Body of pancreas (tissue), 4 donors: Measurements from ENCODE around the gene ZC2HC1C. TPM values are rescaled to one million over a fixed set of nuclear protein-coding genes. Genes with fewer than 3 reads are reported as not detected.
A peak's percentile ranks its signal among the peaks of the same experiment; 100 is the strongest.

ENCODE experiments used
- ATAC-seq: fragments of 150-250 bp; one replicate; pipeline ENCODE4 v1.9.1; 2016
- DNase-seq, 4 donors: peaks; one replicate each; pipeline ENCODE4 v3.0.0-alpha.2; 2019
- H3K27ac ChIP-seq, 4 donors: fragments of 200-600 bp; sonication (generic); 1 replicate in 3 of 4; 2 replicates in 1 of 4; pipeline versions ENCODE4 v1.5.1 to v1.6.1; 2016 to 2019; ENCODE audit warnings: mild to moderate bottlenecking in 1 of 4, mixed read lengths in 1 of 4, moderate library complexity in 1 of 4
- H3K27me3 ChIP-seq, 2 donors: fragments of 200-600 bp; sonication (generic); one replicate each; pipeline ENCODE4 v1.6.0; 2016; ENCODE audit warnings: mild to moderate bottlenecking in 1 of 2
- H3K36me3 ChIP-seq, 2 donors: fragments of 200-600 bp; sonication (generic); replicated peaks in 1 of 2; 2 replicates each; pipeline ENCODE4 v1.5.1; 2016; ENCODE audit warnings: low read depth in 2 of 2; ENCODE audit not compliant: insufficient read depth in 1 of 2
- H3K4me1 ChIP-seq: fragments of 200-600 bp; sonication (generic); one replicate; pipeline ENCODE4 v1.6.0; 2016
- H3K4me3 ChIP-seq, 2 donors: fragments of 200-600 bp; sonication (generic); 1 replicate in 1 of 2; 2 replicates in 1 of 2; pipeline ENCODE4 v1.5.1; 2016 to 2019
- H3K9me3 ChIP-seq, 3 donors: fragments of 200-600 bp; sonication (generic); 1 replicate in 2 of 3; 2 replicates in 1 of 3; pipeline ENCODE4 v1.5.1; 2016
- CTCF ChIP-seq, 7 experiments: fragments of 450-650 bp in 4 of 7; fragments of 200-600 bp in 3 of 7; sonication (generic) in 3 of 7; IDR thresholded peaks; one replicate each; pipeline ENCODE4 v1.5.1; 2016 to 2019; ENCODE audit warnings: antibody characterized with exemption in 7 of 7
- POLR2A ChIP-seq, 3 donors: fragments of 450-650 bp; IDR thresholded peaks; one replicate each; pipeline ENCODE4 v1.6.1; 2016; ENCODE audit warnings: antibody characterized with exemption in 3 of 3, mild to moderate bottlenecking in 2 of 3
- WGBS, 2 donors: methylation state at CpG; one replicate each; pipeline ENCODE4 v1.1.5; 2017; 5-methylcytosine and 5-hydroxymethylcytosine counted together
- intact Hi-C: fragments of 100-400 bp; cut with DNase I; formaldehyde crosslinking; loops from one replicate; pipeline ENCODE4 v1.15.1; 2023
- total RNA-seq, 2 donors: library from RNA; depleted of rRNA; stranded (reverse); fragments of >200 nt; gene quantifications; one replicate each; pipeline ENCODE4 v1.1.0, GENCODE V29; 2016

Gene ZC2HC1C
- total RNA-seq, 2 donors from 2014 or later, result 7.3 to 7.8 TPM

GRCh38 chr14:75030147-75030546 is 39.3 kb upstream of the ZC2HC1C start:
- ATAC-seq, result no peak
- H3K36me3 ChIP-seq, result peaks cover 0 to 8% of the 10 kb centered on the region in 2 donors
- TF ChIP-seq POLR2A (IDR thresholded peaks at IDR 0.05), result no peak
- no peak for TF ChIP-seq CTCF (IDR thresholded peaks at IDR 0.05)
- DNase-seq, result no peak
- H3K4me1 ChIP-seq, result no peaks in the 10 kb centered on the region
- no peak overlapping the region for H3K4me3 ChIP-seq
- H3K27me3 ChIP-seq, result no peaks in the 10 kb centered on the region
- H3K9me3 ChIP-seq, result no peaks in the 10 kb centered on the region
- intact Hi-C loops, result no loop called here
- WGBS, 2 donors, result 0% methylated on average over 1 of the region's 1 CpG
- H3K27ac ChIP-seq, result no peak overlapping the region

- Histone ChIP-seq H3K27me3 (no peaks in the 10 kb centered on the region), H3K27ac (no peak overlapping the region), H3K9me3 (no peaks in the 10 kb centered on the region), H3K36me3 (peaks cover 0 to 10% of the 10 kb centered on the region in 2 donors), H3K4me1 (no peaks in the 10 kb centered on the region), H3K4me3 (no peak overlapping the region)
- 89 to 96% methylated on average over 2 of the region's 2 CpGs for WGBS, 2 donors
- ATAC-seq (no peak), DNase-seq (no peak)
- intact Hi-C loops, result no loop called here
- TF ChIP-seq POLR2A (IDR thresholded peaks at IDR 0.05) (no peak), CTCF (IDR thresholded peaks at IDR 0.05) (no peak)
These were observed 36.5 kb upstream of the ZC2HC1C start for GRCh38 chr14:75032939-75033338.

- Histone ChIP-seq H3K36me3 (peaks cover 0 to 2% of the 10 kb centered on the region in 2 donors), H3K27ac (peak overlapping the region in 3 of 4 donors; percentile 5 to 74 (median 66)), H3K9me3 (no peaks in the 10 kb centered on the region), H3K4me3 (no peak overlapping the region), H3K4me1 (peaks cover 32% of the 10 kb centered on the region), H3K27me3 (no peaks in the 10 kb centered on the region)
- ATAC-seq, result no peak
- intact Hi-C loops, result no loop called here
- no peak for TF ChIP-seq POLR2A (IDR thresholded peaks at IDR 0.05)
- TF ChIP-seq CTCF (IDR thresholded peaks at IDR 0.05), result no peak
- no peak for DNase-seq
- WGBS, 2 donors, result 50 to 59% methylated on average over 1 of the region's 1 CpG
These were observed 28.9 kb upstream of the ZC2HC1C start for GRCh38 chr14:75040507-75040906.

- 100% methylated on average over 2 of the region's 2 CpGs for WGBS, 2 donors
- H3K27ac ChIP-seq, result peak overlapping the region in 3 of 4 donors; percentile 59 to 74 (median 66)
- intact Hi-C loops, result no loop called here
These were observed 28.5 kb upstream of the ZC2HC1C start for GRCh38 chr14:75040959-75041358.

More at GRCh38 chr14:75040959-75041358, 28.5 kb upstream of the ZC2HC1C start:
- peaks cover 32% of the 10 kb centered on the region for H3K4me1 ChIP-seq
- no peak overlapping the region for H3K4me3 ChIP-seq
- ATAC-seq (no peak), DNase-seq (no peak)
- no peaks in the 10 kb centered on the region for H3K27me3 ChIP-seq
- H3K36me3 ChIP-seq, result peaks cover 0 to 2% of the 10 kb centered on the region in 2 donors
- no peak for TF ChIP-seq POLR2A (IDR thresholded peaks at IDR 0.05)
- TF ChIP-seq CTCF (IDR thresholded peaks at IDR 0.05), result no peak
- no peaks in the 10 kb centered on the region for H3K9me3 ChIP-seq
